ENCODE data around the gene PEMT.

GRCh38 chr17:17487998-17488397, 103.5 kb downstream of the PEMT start:
- TF ChIP-seq CTCF (conservative IDR thresholded peaks at IDR 0.05; ENCODE audit: low read depth, low read length) (no peak), EZH2 (IDR thresholded peaks at IDR 0.05; ENCODE audit: low read length, unreplicated experiment) (no peak)

Data from PC-3 (cell line).